H9 (cell line): ENCODE results near the gene TPD52L1. TPM values are rescaled to one million over a fixed set of nuclear protein-coding genes. Genes with fewer than 3 reads are reported as not detected.

Experiments used
- DNase-seq: peaks from one replicate; pipeline ENCODE4 v3.0.0-alpha.2; 2017
- H2AFZ ChIP-seq: one replicate; pipeline ENCODE4 v1.6.1; 2013; ENCODE audit warnings: mild to moderate bottlenecking, low read length, control low read depth, moderate library complexity
- H2AK5ac ChIP-seq: 2 replicates; pipeline ENCODE4 v1.6.1; 2013; ENCODE audit warnings: low read length, control low read depth, mixed read lengths; ENCODE audit not compliant: insufficient read length
- H2BK120ac ChIP-seq: one replicate; pipeline ENCODE4 v1.6.1; 2013; ENCODE audit warnings: low read depth, mild to moderate bottlenecking, low read length, control low read depth, inconsistent platforms; ENCODE audit not compliant: poor library complexity, severe bottlenecking
- H2BK12ac ChIP-seq: 2 replicates; pipeline ENCODE4 v1.6.1; 2013; ENCODE audit warnings: low read length, control low read depth, mixed read lengths, low read depth; ENCODE audit not compliant: insufficient read length
- H2BK15ac ChIP-seq: 2 replicates; pipeline ENCODE4 v1.6.1; 2013; ENCODE audit warnings: low read depth, low read length, control low read depth
- H2BK20ac ChIP-seq: one replicate; pipeline ENCODE4 v1.6.1; 2013; ENCODE audit warnings: low read depth, mild to moderate bottlenecking, low read length, control low read depth, inconsistent platforms; ENCODE audit not compliant: poor library complexity, severe bottlenecking
- H2BK5ac ChIP-seq: 2 replicates; pipeline ENCODE4 v1.6.1; 2013; ENCODE audit warnings: low read length, control low read depth, mixed read lengths; ENCODE audit not compliant: insufficient read length
- H3K14ac ChIP-seq: 2 replicates; pipeline ENCODE4 v1.6.1; 2013; ENCODE audit warnings: low read length, control low read depth; ENCODE audit not compliant: insufficient read depth
- H3K18ac ChIP-seq: 2 replicates; pipeline ENCODE4 v1.6.1; 2013; ENCODE audit warnings: low read depth, mild to moderate bottlenecking, mixed read lengths, low read length, control low read depth; ENCODE audit not compliant: insufficient read length
- H3K23ac ChIP-seq: 2 replicates; pipeline ENCODE4 v1.6.1; 2013; ENCODE audit warnings: low read length, control low read depth, mixed read lengths, low read depth; ENCODE audit not compliant: insufficient read length
- H3K23me2 ChIP-seq: 2 replicates; pipeline ENCODE4 v1.6.1; 2013; ENCODE audit warnings: low read depth, mild to moderate bottlenecking, mixed read lengths, low read length, control low read depth; ENCODE audit not compliant: insufficient read length, poor library complexity, severe bottlenecking
- H3K27ac ChIP-seq: 2 replicates; pipeline ENCODE4 v1.5.1; 2013; ENCODE audit warnings: low read length, control low read depth, mixed read lengths, low read depth; ENCODE audit not compliant: insufficient read length
- H3K27me3 ChIP-seq: 2 replicates; pipeline ENCODE4 v1.6.1; 2013; ENCODE audit warnings: low read length, control low read depth, inconsistent platforms; ENCODE audit not compliant: insufficient read depth
- H3K4ac ChIP-seq: 2 replicates; pipeline ENCODE4 v1.6.1; 2013; ENCODE audit warnings: low read depth, mild to moderate bottlenecking, control low read depth, inconsistent platforms, low read length, moderate library complexity
- H3K4me1 ChIP-seq: 2 replicates; pipeline ENCODE4 v1.6.1; 2013; ENCODE audit warnings: low read length, control low read depth, inconsistent platforms; ENCODE audit not compliant: insufficient read depth
- H3K4me2 ChIP-seq: 2 replicates; pipeline ENCODE4 v1.6.1; 2013; ENCODE audit warnings: low read length, control low read depth, mixed read lengths; ENCODE audit not compliant: insufficient read length, insufficient read depth
- H3K56ac ChIP-seq: 2 replicates; pipeline ENCODE4 v1.6.1; 2013; ENCODE audit warnings: low read depth, mild to moderate bottlenecking, mixed read lengths, low read length, control low read depth; ENCODE audit not compliant: insufficient read length
- H3K79me1 ChIP-seq: 2 replicates; pipeline ENCODE4 v1.6.1; 2013; ENCODE audit warnings: low read depth, mild to moderate bottlenecking, moderate library complexity, low read length, control low read depth, inconsistent platforms; ENCODE audit not compliant: insufficient read depth, poor library complexity, severe bottlenecking
- H3K79me2 ChIP-seq: 2 replicates; pipeline ENCODE4 v1.6.1; 2013; ENCODE audit warnings: low read length, control low read depth, inconsistent platforms; ENCODE audit not compliant: insufficient read depth
- H3K9ac ChIP-seq: 2 replicates; pipeline ENCODE4 v1.6.1; 2013; ENCODE audit warnings: low read length, control low read depth, mixed read lengths; ENCODE audit not compliant: insufficient read length; ENCODE audit errors: extremely low read depth
- H3K9me3 ChIP-seq: one replicate; pipeline ENCODE4 v1.6.1; 2013; ENCODE audit warnings: low read depth, low read length, inconsistent platforms; ENCODE audit not compliant: control insufficient read depth
- H3T11ph ChIP-seq: one replicate; pipeline ENCODE4 v1.6.1; 2013; ENCODE audit warnings: mild to moderate bottlenecking, low read length, control low read depth, inconsistent platforms
- H4K20me1 ChIP-seq: one replicate; pipeline ENCODE4 v1.6.1; 2013; ENCODE audit not compliant: control insufficient read depth, insufficient read length, insufficient read depth
- H4K5ac ChIP-seq: 2 replicates; pipeline ENCODE4 v1.6.1; 2013; ENCODE audit warnings: low read depth, mild to moderate bottlenecking, mixed read lengths, low read length, control low read depth; ENCODE audit not compliant: insufficient read length
- H4K8ac ChIP-seq: replicated peaks from 2 replicates; pipeline ENCODE4 v1.6.1; 2013; ENCODE audit warnings: low read length, control low read depth, mixed read lengths, low read depth; ENCODE audit not compliant: insufficient read length
- H4K91ac ChIP-seq: 2 replicates; pipeline ENCODE4 v1.6.1; 2013; ENCODE audit warnings: low read depth, mild to moderate bottlenecking, moderate library complexity, mixed read lengths, low read length, control low read depth; ENCODE audit not compliant: insufficient read length
- H3K27ac Mint-ChIP-seq, 3 experiments: 2 replicates in 2 of 3; 3 replicates in 1 of 3; pipeline ENCODE4 v1.8.0; 2020 to 2021; ENCODE audit warnings: mixed read lengths in 3 of 3, mild to moderate bottlenecking in 1 of 3, moderate library complexity in 1 of 3
- H3K27me3 Mint-ChIP-seq: 2 replicates; pipeline ENCODE4 v1.8.0; 2021; ENCODE audit warnings: low read depth, mild to moderate bottlenecking, moderate library complexity, mixed read lengths
- H3K36me3 Mint-ChIP-seq, 3 experiments: 2 replicates in 2 of 3; 3 replicates in 1 of 3; pipeline ENCODE4 v1.8.0; 2020 to 2021; ENCODE audit warnings: low read depth in 3 of 3, mixed read lengths in 3 of 3; ENCODE audit not compliant: insufficient read depth in 1 of 3
- H3K4me1 Mint-ChIP-seq, 2 experiments: 2 replicates each; pipeline ENCODE4 v1.8.0; 2020; ENCODE audit warnings: mixed read lengths in 2 of 2
- H3K4me3 Mint-ChIP-seq, 2 experiments: 2 replicates in 1 of 2; 3 replicates in 1 of 2; pipeline ENCODE4 v1.8.0; 2020 to 2021; ENCODE audit warnings: mild to moderate bottlenecking in 2 of 2, mixed read lengths in 2 of 2, moderate library complexity in 1 of 2
- H3K9me3 Mint-ChIP-seq, 2 experiments: 2 replicates in 1 of 2; 3 replicates in 1 of 2; pipeline ENCODE4 v1.8.0; 2020; ENCODE audit warnings: mild to moderate bottlenecking in 2 of 2, mixed read lengths in 2 of 2, moderate library complexity in 1 of 2
- CTCF ChIP-seq: fragments of 200-600 bp; sonication (generic); conservative IDR thresholded peaks from 3 replicates; pipeline ENCODE4 v1.8.0; 2021; ENCODE audit warnings: antibody characterized with exemption, mild to moderate bottlenecking
- WGBS: extraction: QIAGEN DNeasy Blood & Tissue Kit; methylation state at CpG from one replicate; pipeline ENCODE4 v1.1.7; 2013; ENCODE audit warnings: missing lambda C conversion rate, low lambda C conversion rate, mixed read lengths; ENCODE audit not compliant: insufficient read length; ENCODE audit errors: extremely low coverage; 5-methylcytosine and 5-hydroxymethylcytosine counted together
- total RNA-seq: library from RNA; stranded (reverse); gene quantifications from 2 replicates; pipeline ENCODE4 v1.2.1, GENCODE V29; 2021

TPD52L1 gene
- total RNA-seq, 1 experiment from 2014 or later, result 6.6 TPM

DNA sequence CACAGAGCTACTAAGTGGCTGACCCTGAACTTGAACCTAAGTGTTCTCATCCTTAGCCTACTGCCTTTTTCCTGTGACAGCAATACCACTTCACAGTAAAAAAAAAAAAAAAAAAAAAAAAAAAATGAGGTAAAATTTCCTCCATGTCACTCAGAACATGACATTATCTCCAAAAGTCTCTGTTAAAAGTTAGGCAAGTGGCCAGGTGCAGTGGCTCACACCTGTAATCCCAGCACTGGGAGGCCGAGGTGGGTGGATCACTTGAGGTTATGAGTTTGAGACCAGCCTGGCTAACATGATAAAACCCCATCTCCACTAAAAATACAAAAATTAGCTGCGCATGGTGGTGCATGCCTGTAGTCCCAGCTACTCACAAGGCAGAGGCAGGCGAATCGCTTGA is 159.4 kb downstream of the TPD52L1 start:
- Histone ChIP-seq H3K56ac (no peak overlapping the region), H3K23ac (no peak overlapping the region), H3T11ph (no peak overlapping the region), H2AFZ (no peak overlapping the region), H2BK120ac (no peak overlapping the region), H3K27ac (no peak overlapping the region), H4K20me1 (no peaks in the 10 kb centered on the region), H3K4ac (no peak overlapping the region), H2BK12ac (no peak overlapping the region), H3K27me3 (no peaks in the 10 kb centered on the region), H2BK5ac (no peak overlapping the region), H3K14ac (no peak overlapping the region), H3K9ac (no peak overlapping the region), H3K4me2 (no peak overlapping the region), H4K8ac (no peak overlapping the region), H3K4me1 (no peaks in the 10 kb centered on the region), H3K18ac (no peak overlapping the region), H2BK20ac (no peak overlapping the region), H3K9me3 (no peaks in the 10 kb centered on the region), H4K5ac (no peak overlapping the region), H3K79me2 (no peaks in the 10 kb centered on the region), H4K91ac (no peak overlapping the region), H3K79me1 (no peaks in the 10 kb centered on the region), H2BK15ac (no peak overlapping the region), H3K23me2 (no peaks in the 10 kb centered on the region), H2AK5ac (no peak overlapping the region)
- Mint-ChIP-seq H3K4me1 (peaks cover 7 to 9% of the 10 kb centered on the region in 2 experiments), H3K27ac (no peak overlapping the region), H3K9me3 (no peaks in the 10 kb centered on the region), H3K4me3 (no peak overlapping the region), H3K27me3 (no peaks in the 10 kb centered on the region; the same call in 1 of the 2 replicates), H3K36me3 (no peaks in the 10 kb centered on the region)
- DNase-seq, result no peak
- no CpG with 5 or more reads among the region's 4 CpGs for WGBS
- no peak for TF ChIP-seq CTCF

Other genes starting within 250 kb of the TPD52L1 start
- gene RNF217, start 191.3 kb upstream of the TPD52L1 start, total RNA-seq, result 9.6 and 10.2 TPM in 2 replicates
- 76.4 and 77.8 TPM in 2 replicates for gene HDDC2, start 148.2 kb downstream of the TPD52L1 start, total RNA-seq